GM12873 (cell line): ENCODE data around the gene TMEM145.

Experiments
- CTCF ChIP-seq: IDR thresholded peaks from 2 replicates; pipeline ENCODE4 v1.5.1; 2012; ENCODE audit warnings: low read depth, mild to moderate bottlenecking, moderate library complexity, low read length, control low read depth; ENCODE audit not compliant: insufficient read depth; ENCODE audit errors: missing control alignments

The TMEM145 gene

DNA sequence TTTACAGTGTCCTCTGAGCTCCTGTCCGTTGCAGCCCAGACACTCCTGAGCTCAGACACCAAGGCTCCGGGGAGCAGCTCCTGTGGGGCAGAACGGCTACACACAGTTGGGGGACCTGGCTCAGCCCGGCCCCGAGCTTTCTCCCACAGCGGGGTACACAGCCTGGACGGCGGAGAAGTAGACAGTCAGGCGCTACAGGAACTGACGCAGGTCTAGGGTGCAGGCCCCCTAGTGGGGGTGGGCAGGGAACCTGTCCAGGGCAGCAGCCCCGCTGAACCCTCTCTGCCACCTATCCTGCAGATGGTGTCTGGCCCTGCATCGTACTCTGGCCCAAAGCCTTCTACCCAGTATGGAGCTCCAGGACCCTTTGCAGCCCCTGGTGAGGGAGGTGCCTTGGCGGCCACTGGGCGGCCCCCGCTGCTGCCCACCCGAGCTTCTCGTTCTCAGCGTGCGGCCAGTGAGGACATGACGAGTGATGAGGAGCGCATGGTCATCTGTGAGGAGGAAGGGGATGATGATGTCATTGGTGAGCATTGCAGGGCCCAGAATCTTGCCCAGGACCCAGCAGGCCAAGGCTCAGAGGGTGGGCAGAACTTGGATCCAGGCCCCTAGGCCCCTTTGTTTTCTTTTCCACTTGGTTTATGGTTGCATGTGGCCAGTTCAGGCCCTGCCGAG lies 24.1 kb upstream of the TMEM145 start:
- no peak for TF ChIP-seq CTCF

GRCh38 chr19:42289556-42290041 lies 23.5 kb upstream of the TMEM145 start:
- no peak for TF ChIP-seq CTCF

GRCh38 chr19:42290136-42290522 lies 23.0 kb upstream of the TMEM145 start:
- no peak for TF ChIP-seq CTCF

GRCh38 chr19:42290523-42291434 lies 22.3 kb upstream of the TMEM145 start:
- TF ChIP-seq CTCF: peak; percentile 73

DNA sequence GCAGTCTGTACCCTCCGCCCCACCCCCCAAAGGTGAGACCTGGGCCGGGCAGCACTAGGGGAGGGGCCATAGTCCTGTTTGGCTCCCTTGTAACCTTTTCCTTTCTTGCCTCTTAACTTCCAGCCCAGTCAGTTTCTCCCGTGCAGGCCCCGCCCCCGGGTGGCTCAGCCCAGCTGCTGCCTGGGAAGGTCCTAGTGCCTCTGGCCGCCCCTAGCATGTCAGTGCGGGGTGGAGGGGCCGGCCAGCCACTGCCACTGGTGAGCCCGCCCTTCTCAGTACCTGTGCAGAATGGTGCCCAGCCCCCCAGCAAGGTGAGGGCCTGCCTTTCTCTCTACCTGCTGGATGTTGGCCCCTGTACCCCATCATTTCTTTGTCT lies 21.7 kb upstream of the TMEM145 start:
- no peak for TF ChIP-seq CTCF

DNA sequence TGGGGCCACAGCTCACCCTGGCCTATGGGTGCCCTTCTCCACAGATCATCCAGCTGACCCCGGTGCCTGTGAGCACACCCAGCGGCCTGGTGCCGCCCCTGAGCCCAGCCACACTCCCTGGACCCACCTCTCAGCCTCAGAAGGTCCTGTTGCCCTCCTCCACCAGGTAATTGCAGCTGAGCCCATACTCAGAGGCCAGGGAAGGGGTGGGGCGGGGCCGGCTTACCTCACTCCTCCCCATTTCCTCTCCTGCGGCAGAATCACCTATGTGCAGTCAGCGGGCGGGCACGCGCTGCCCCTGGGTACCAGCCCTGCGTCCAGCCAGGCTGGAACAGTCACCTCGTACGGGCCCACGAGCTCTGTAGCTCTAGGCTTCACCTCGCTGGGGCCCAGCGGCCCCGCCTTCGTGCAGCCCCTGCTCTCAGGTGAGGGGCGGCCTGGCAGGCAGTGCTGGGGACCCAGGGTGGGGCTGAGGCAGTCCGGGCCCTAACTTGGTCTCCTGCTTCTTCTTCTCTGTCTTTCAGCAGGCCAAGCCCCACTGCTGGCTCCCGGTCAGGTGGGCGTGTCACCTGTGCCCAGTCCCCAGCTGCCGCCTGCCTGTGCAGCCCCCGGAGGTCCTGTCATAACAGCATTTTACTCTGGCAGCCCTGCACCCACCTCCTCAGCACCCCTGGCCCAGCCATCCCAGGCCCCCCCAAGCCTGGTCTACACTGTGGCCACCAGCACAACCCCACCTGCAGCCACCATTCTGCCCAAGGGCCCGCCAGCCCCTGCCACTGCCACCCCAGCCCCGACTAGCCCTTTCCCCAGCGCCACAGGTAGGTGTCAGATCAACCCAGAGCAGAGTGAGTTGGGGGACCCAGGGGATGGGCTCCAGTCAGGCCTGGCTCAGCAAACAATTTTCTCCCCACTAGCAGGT lies 20.8 kb upstream of the TMEM145 start:
- no peak for TF ChIP-seq CTCF
